Kidney epithelial cell (primary cell): Measurements from ENCODE around the gene GRM4. TPM values are rescaled to one million over a fixed set of nuclear protein-coding genes. Genes with fewer than 3 reads are reported as not detected.

Experiments used
- DNase-seq: peaks from one replicate; pipeline ENCODE4 v3.0.0-alpha.2; 2010; ENCODE audit warnings: low read depth
- H3K27me3 ChIP-seq: 2 replicates; pipeline ENCODE4 v1.6.0; 2011; ENCODE audit warnings: low read length; ENCODE audit not compliant: control insufficient read depth, insufficient read depth
- H3K36me3 ChIP-seq: 2 replicates; pipeline ENCODE4 v1.5.1; 2011; ENCODE audit warnings: low read length; ENCODE audit not compliant: control insufficient read depth, insufficient read depth
- H3K4me3 ChIP-seq: 2 replicates; pipeline ENCODE4 v1.5.1; 2011; ENCODE audit warnings: low read depth, mild to moderate bottlenecking, control low read depth, low read length
- total RNA-seq: library from RNA; depleted of rRNA; stranded (reverse); fragments of >200 nt; gene quantifications from 2 replicates; pipeline ENCODE4 v1.2.3, GENCODE V29; 2015
- TF ChIP-seq, protein P1 (sequence below): IDR thresholded peaks from 2 replicates; pipeline ENCODE4 v1.5.1; 2011; ENCODE audit warnings: mild to moderate bottlenecking, moderate library complexity, low read length, control low read depth, inconsistent platforms; ENCODE audit not compliant: insufficient read depth, poor library complexity, severe bottlenecking

GRM4 gene
- total RNA-seq, 1 donor from 2014 or later: not detected

GRCh38 chr6:34132486-34133185 is 13.3 kb downstream of the GRM4 start:
- TF ChIP-seq, protein P1, sequence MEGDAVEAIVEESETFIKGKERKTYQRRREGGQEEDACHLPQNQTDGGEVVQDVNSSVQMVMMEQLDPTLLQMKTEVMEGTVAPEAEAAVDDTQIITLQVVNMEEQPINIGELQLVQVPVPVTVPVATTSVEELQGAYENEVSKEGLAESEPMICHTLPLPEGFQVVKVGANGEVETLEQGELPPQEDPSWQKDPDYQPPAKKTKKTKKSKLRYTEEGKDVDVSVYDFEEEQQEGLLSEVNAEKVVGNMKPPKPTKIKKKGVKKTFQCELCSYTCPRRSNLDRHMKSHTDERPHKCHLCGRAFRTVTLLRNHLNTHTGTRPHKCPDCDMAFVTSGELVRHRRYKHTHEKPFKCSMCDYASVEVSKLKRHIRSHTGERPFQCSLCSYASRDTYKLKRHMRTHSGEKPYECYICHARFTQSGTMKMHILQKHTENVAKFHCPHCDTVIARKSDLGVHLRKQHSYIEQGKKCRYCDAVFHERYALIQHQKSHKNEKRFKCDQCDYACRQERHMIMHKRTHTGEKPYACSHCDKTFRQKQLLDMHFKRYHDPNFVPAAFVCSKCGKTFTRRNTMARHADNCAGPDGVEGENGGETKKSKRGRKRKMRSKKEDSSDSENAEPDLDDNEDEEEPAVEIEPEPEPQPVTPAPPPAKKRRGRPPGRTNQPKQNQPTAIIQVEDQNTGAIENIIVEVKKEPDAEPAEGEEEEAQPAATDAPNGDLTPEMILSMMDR: no peak
- no peak for DNase-seq
- Histone ChIP-seq H3K27me3 (peaks cover 12% of the 10 kb centered on the region), H3K36me3 (no peaks in the 10 kb centered on the region), H3K4me3 (no peak overlapping the region)

DNA sequence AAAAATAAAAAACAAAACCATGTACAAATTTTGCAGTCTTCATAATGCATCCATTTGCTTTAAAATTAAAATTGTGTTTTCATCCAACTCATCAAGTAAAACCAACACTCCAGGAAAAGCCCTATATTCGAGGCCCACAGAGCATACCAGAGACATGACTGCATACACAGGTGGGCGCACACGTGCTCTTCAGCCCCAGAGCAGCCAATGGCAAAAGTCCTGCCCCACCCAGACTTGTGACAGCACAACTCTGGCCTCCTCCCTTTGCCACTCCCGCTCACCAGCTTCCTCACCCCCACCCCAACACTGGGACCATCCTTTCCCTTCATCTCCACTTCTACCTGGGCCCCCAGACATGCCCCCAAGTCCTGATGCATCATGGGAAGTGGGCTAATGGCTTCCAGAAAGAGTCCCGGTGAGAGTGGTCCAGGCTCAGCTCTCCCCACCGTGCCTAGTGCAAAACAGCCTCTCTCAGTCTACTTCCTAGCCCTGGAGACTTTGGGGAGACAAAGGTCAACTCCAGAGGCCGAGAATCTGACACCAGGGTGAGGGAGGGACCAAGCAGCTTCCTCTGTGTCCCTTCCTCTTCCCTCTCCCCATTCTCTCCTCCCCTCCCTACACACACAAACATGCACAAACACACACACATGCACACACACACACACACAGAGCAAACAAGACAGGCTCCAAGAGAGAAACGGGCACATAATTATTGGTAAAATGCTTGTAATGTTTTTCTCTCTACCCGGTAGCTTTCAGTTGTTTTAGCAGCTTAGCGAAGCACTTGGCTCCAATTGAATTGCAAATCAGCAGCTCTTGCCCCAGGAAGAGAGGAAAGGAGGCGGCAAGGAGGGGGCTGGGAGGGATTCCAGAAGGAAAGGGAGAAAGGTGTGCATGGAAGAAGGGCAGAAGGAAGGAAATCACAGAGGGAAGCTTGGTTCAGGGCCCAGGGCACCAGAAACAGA is 14.3 kb downstream of the GRM4 start:
- Histone ChIP-seq H3K27me3 (peaks cover 9% of the 10 kb centered on the region), H3K36me3 (no peaks in the 10 kb centered on the region), H3K4me3 (no peak overlapping the region)
- TF ChIP-seq, protein P1: no peak
- DNase-seq: no peak

- no peak for DNase-seq
- no peak overlapping the region for H3K4me3 ChIP-seq
- H3K36me3 ChIP-seq: no peaks in the 10 kb centered on the region
- peaks cover 10% of the 10 kb centered on the region for H3K27me3 ChIP-seq
- TF ChIP-seq, protein P1: no peak
These were observed 15.0 kb downstream of the GRM4 start for GRCh38 chr6:34130862-34131261.

GRCh38 chr6:34129753-34130152 is 16.1 kb downstream of the GRM4 start:
- peaks cover 2% of the 10 kb centered on the region for H3K27me3 ChIP-seq
- H3K36me3 ChIP-seq: no peaks in the 10 kb centered on the region
- TF ChIP-seq, protein P1: no peak
- no peak for DNase-seq
- no peak overlapping the region for H3K4me3 ChIP-seq

GRCh38 chr6:34128045-34128444 is 17.8 kb downstream of the GRM4 start:
- Histone ChIP-seq H3K4me3 (no peak overlapping the region), H3K36me3 (no peaks in the 10 kb centered on the region), H3K27me3 (peaks cover 2% of the 10 kb centered on the region)
- TF ChIP-seq, protein P1: no peak
- DNase-seq: no peak
